Renal cortical epithelial cell (primary cell): ENCODE data around the gene RCAN1. TPM values are rescaled to one million over a fixed set of nuclear protein-coding genes. Genes with fewer than 3 reads are reported as not detected.
"Not testable (repeated sequence)": the region's sequence is repeated elsewhere in the genome, so short reads cannot be mapped to it uniquely, and the experiment has no call there.

Source experiments
- DNase-seq: peaks from one replicate; pipeline ENCODE4 v3.0.0-alpha.2; 2011; ENCODE audit warnings: low read depth
- total RNA-seq: library from RNA; depleted of rRNA; stranded (reverse); fragments of >200 nt; gene quantifications from 2 replicates; pipeline ENCODE4 v1.2.3, GENCODE V29; 2014

RCAN1 gene
- total RNA-seq, 1 donor from 2014 or later: 113 TPM

- no peak for DNase-seq
These were observed 45.4 kb downstream of the RCAN1 start for GRCh38 chr21:34569381-34569979.

GRCh38 chr21:34568801-34569200 is 46.1 kb downstream of the RCAN1 start:
- not testable (repeated sequence) for DNase-seq

GRCh38 chr21:34567604-34568155 is 47.2 kb downstream of the RCAN1 start:
- no peak for DNase-seq

- DNase-seq: no peak
These were observed 49.7 kb downstream of the RCAN1 start for GRCh38 chr21:34565238-34565637.

- DNase-seq: not testable (repeated sequence)
These were observed 51.5 kb downstream of the RCAN1 start for GRCh38 chr21:34563370-34563769.

- DNase-seq: no peak
These were observed 53.1 kb downstream of the RCAN1 start for GRCh38 chr21:34561806-34562205.

- no peak for DNase-seq
These were observed 54.3 kb downstream of the RCAN1 start for GRCh38 chr21:34560609-34561008.

GRCh38 chr21:34560021-34560420 is 54.9 kb downstream of the RCAN1 start:
- DNase-seq: no peak

GRCh38 chr21:34559089-34559631 is 55.8 kb downstream of the RCAN1 start:
- DNase-seq: no peak

- no peak for DNase-seq
These were observed 56.7 kb downstream of the RCAN1 start for GRCh38 chr21:34558166-34558565.

- DNase-seq: no peak
These were observed 57.7 kb downstream of the RCAN1 start for GRCh38 chr21:34557261-34557660.

- DNase-seq: not testable (repeated sequence)
These were observed 60.2 kb downstream of the RCAN1 start for GRCh38 chr21:34554670-34555069.

GRCh38 chr21:34554227-34554626 is 60.7 kb downstream of the RCAN1 start:
- no peak for DNase-seq

GRCh38 chr21:34553151-34553952 is 61.6 kb downstream of the RCAN1 start:
- no peak for DNase-seq

- DNase-seq: no peak
These were observed 62.4 kb downstream of the RCAN1 start for GRCh38 chr21:34552360-34553098.

- DNase-seq: no peak
These were observed 64.6 kb downstream of the RCAN1 start for GRCh38 chr21:34550182-34550799.

GRCh38 chr21:34548781-34549376 is 66.0 kb downstream of the RCAN1 start:
- no peak for DNase-seq

- no peak for DNase-seq
These were observed 68.4 kb downstream of the RCAN1 start for GRCh38 chr21:34546542-34546941.

GRCh38 chr21:34545079-34545884 is 69.6 kb downstream of the RCAN1 start:
- peak; percentile 85 for DNase-seq

GRCh38 chr21:34544032-34544496 is 70.8 kb downstream of the RCAN1 start:
- DNase-seq: peak; percentile 82
